Activated naive CD8-positive, alpha-beta T cell treated with anti-CD3 and anti-CD28 coated beads for 36 hours (primary cell): ENCODE measurements around the gene AZGP1. TPM values are rescaled to one million over a fixed set of nuclear protein-coding genes. Genes with fewer than 3 reads are reported as not detected.
"Not testable (repeated sequence)": the region's sequence is repeated elsewhere in the genome, so short reads cannot be mapped to it uniquely, and the experiment has no call there.

Source experiments
- DNase-seq: peaks from one replicate; pipeline ENCODE4 v3.0.0; 2021
- H3K27ac Mint-ChIP-seq: one replicate; pipeline ENCODE4 v1.8.0; 2022; ENCODE audit warnings: mild to moderate bottlenecking, moderate library complexity, mixed read lengths
- H3K27me3 Mint-ChIP-seq: one replicate; pipeline ENCODE4 v1.8.0; 2022; ENCODE audit warnings: mild to moderate bottlenecking, mixed read lengths
- H3K36me3 Mint-ChIP-seq: one replicate; pipeline ENCODE4 v1.8.0; 2021; ENCODE audit warnings: mild to moderate bottlenecking, mixed read lengths
- H3K4me1 Mint-ChIP-seq: one replicate; pipeline ENCODE4 v1.8.0; 2021; ENCODE audit warnings: mixed read lengths
- H3K4me3 Mint-ChIP-seq: one replicate; pipeline ENCODE4 v1.8.0; 2022; ENCODE audit warnings: mild to moderate bottlenecking, moderate library complexity, mixed read lengths
- H3K9me3 Mint-ChIP-seq: one replicate; pipeline ENCODE4 v1.8.0; 2022; ENCODE audit warnings: mixed read lengths
- total RNA-seq, 2 experiments: library from RNA; stranded (reverse); gene quantifications; one replicate each; pipeline ENCODE4 v1.2.3, GENCODE V29; 2021

Gene AZGP1
- total RNA-seq, 2 experiments from 2014 or later = not detected

- H3K27me3 Mint-ChIP-seq, DNase-seq, H3K4me3 Mint-ChIP-seq, H3K9me3 Mint-ChIP-seq, H3K36me3 Mint-ChIP-seq, H3K4me1 Mint-ChIP-seq, H3K27ac Mint-ChIP-seq: not testable (repeated sequence)
Observed at GRCh38 chr7:99981066-99981465, 5.2 kb upstream of the AZGP1 start.

GRCh38 chr7:99980448-99980872 lies 4.6 kb upstream of the AZGP1 start:
- not testable (repeated sequence) for H3K4me1 Mint-ChIP-seq, H3K9me3 Mint-ChIP-seq, H3K36me3 Mint-ChIP-seq, DNase-seq, H3K27ac Mint-ChIP-seq, H3K4me3 Mint-ChIP-seq, H3K27me3 Mint-ChIP-seq

- not testable (repeated sequence) for H3K27ac Mint-ChIP-seq, H3K4me1 Mint-ChIP-seq, H3K27me3 Mint-ChIP-seq, H3K4me3 Mint-ChIP-seq, H3K36me3 Mint-ChIP-seq, H3K9me3 Mint-ChIP-seq
- DNase-seq = peak; percentile 53
Observed at GRCh38 chr7:99979814-99980225, 4.0 kb upstream of the AZGP1 start.

GRCh38 chr7:99976626-99977025 lies 795 bp upstream of the AZGP1 start:
- H3K9me3 Mint-ChIP-seq = no peaks in the 10 kb centered on the region
- no peak for DNase-seq
- no peaks in the 10 kb centered on the region for H3K36me3 Mint-ChIP-seq
- no peak overlapping the region for H3K4me3 Mint-ChIP-seq
- H3K27ac Mint-ChIP-seq = no peak overlapping the region
- peaks cover 7% of the 10 kb centered on the region for H3K4me1 Mint-ChIP-seq
- peaks cover 3% of the 10 kb centered on the region for H3K27me3 Mint-ChIP-seq

- DNase-seq = no peak
- Mint-ChIP-seq H3K27me3 (peaks cover 10% of the 10 kb centered on the region), H3K36me3 (no peaks in the 10 kb centered on the region), H3K4me1 (peaks cover 1% of the 10 kb centered on the region), H3K9me3 (no peaks in the 10 kb centered on the region), H3K27ac (no peak overlapping the region), H3K4me3 (no peak overlapping the region)
Observed at GRCh38 chr7:99974681-99975080, 1.1 kb downstream of the AZGP1 start.

GRCh38 chr7:99973817-99974216 lies 2.0 kb downstream of the AZGP1 start:
- DNase-seq, H3K4me3 Mint-ChIP-seq, H3K4me1 Mint-ChIP-seq, H3K36me3 Mint-ChIP-seq, H3K27ac Mint-ChIP-seq, H3K9me3 Mint-ChIP-seq: not testable (repeated sequence)
- peaks cover 10% of the 10 kb centered on the region for H3K27me3 Mint-ChIP-seq

GRCh38 chr7:99971242-99971641 lies 4.6 kb downstream of the AZGP1 start:
- Mint-ChIP-seq H3K27ac (no peak overlapping the region), H3K4me1 (no peaks in the 10 kb centered on the region), H3K9me3 (no peaks in the 10 kb centered on the region), H3K4me3 (no peak overlapping the region), H3K27me3 (peaks cover 19% of the 10 kb centered on the region), H3K36me3 (no peaks in the 10 kb centered on the region)
- no peak for DNase-seq

- peaks cover 27% of the 10 kb centered on the region for H3K27me3 Mint-ChIP-seq
- not testable (repeated sequence) for H3K4me1 Mint-ChIP-seq, H3K36me3 Mint-ChIP-seq, DNase-seq, H3K27ac Mint-ChIP-seq, H3K9me3 Mint-ChIP-seq, H3K4me3 Mint-ChIP-seq
Observed at GRCh38 chr7:99969813-99970212, 6.0 kb downstream of the AZGP1 start.

- no peak overlapping the region for H3K4me3 Mint-ChIP-seq
- DNase-seq = no peak
- no peak overlapping the region for H3K27ac Mint-ChIP-seq
- H3K36me3 Mint-ChIP-seq = no peaks in the 10 kb centered on the region
- no peaks in the 10 kb centered on the region for H3K4me1 Mint-ChIP-seq
- H3K27me3 Mint-ChIP-seq = peaks cover 33% of the 10 kb centered on the region
- H3K9me3 Mint-ChIP-seq = no peaks in the 10 kb centered on the region
Observed at GRCh38 chr7:99969298-99969697, 6.5 kb downstream of the AZGP1 start.

- no peaks in the 10 kb centered on the region for H3K36me3 Mint-ChIP-seq
- no peak overlapping the region for H3K4me3 Mint-ChIP-seq
- H3K4me1 Mint-ChIP-seq = peaks cover 2% of the 10 kb centered on the region
- no peak for DNase-seq
- H3K27ac Mint-ChIP-seq = no peak overlapping the region
- no peaks in the 10 kb centered on the region for H3K9me3 Mint-ChIP-seq
- peaks cover 44% of the 10 kb centered on the region for H3K27me3 Mint-ChIP-seq
Observed at GRCh38 chr7:99958564-99959227, 17.1 kb downstream of the AZGP1 start.

- H3K27ac Mint-ChIP-seq = no peak overlapping the region
- peaks cover 26% of the 10 kb centered on the region for H3K27me3 Mint-ChIP-seq
- no peak overlapping the region for H3K4me3 Mint-ChIP-seq
- H3K9me3 Mint-ChIP-seq = no peaks in the 10 kb centered on the region
- DNase-seq = no peak
- no peaks in the 10 kb centered on the region for H3K36me3 Mint-ChIP-seq
- H3K4me1 Mint-ChIP-seq = peaks cover 5% of the 10 kb centered on the region
Observed at GRCh38 chr7:99955247-99955646, 20.6 kb downstream of the AZGP1 start.

GRCh38 chr7:99954643-99955042 lies 21.2 kb downstream of the AZGP1 start:
- not testable (repeated sequence) for H3K27ac Mint-ChIP-seq, H3K36me3 Mint-ChIP-seq, H3K4me1 Mint-ChIP-seq, H3K4me3 Mint-ChIP-seq, H3K9me3 Mint-ChIP-seq, DNase-seq
- peaks cover 23% of the 10 kb centered on the region for H3K27me3 Mint-ChIP-seq

GRCh38 chr7:99953649-99954048 lies 22.2 kb downstream of the AZGP1 start:
- peaks cover 15% of the 10 kb centered on the region for H3K27me3 Mint-ChIP-seq
- peaks cover 5% of the 10 kb centered on the region for H3K4me1 Mint-ChIP-seq
- H3K9me3 Mint-ChIP-seq = peaks cover 4% of the 10 kb centered on the region
- H3K36me3 Mint-ChIP-seq = peaks cover 2% of the 10 kb centered on the region
- DNase-seq = no peak
- H3K27ac Mint-ChIP-seq = no peak overlapping the region
- H3K4me3 Mint-ChIP-seq = no peak overlapping the region

GRCh38 chr7:99952649-99953048 lies 23.2 kb downstream of the AZGP1 start:
- H3K36me3 Mint-ChIP-seq, H3K27ac Mint-ChIP-seq, H3K9me3 Mint-ChIP-seq, H3K4me3 Mint-ChIP-seq, DNase-seq, H3K4me1 Mint-ChIP-seq: not testable (repeated sequence)
- H3K27me3 Mint-ChIP-seq = peaks cover 15% of the 10 kb centered on the region

- not testable (repeated sequence) for H3K4me3 Mint-ChIP-seq, H3K27ac Mint-ChIP-seq
Observed at GRCh38 chr7:99950819-99951218, 25.0 kb downstream of the AZGP1 start.

GRCh38 chr7:99949645-99950228 lies 26.1 kb downstream of the AZGP1 start:
- no peak overlapping the region for H3K27ac Mint-ChIP-seq
- H3K36me3 Mint-ChIP-seq = peaks cover 2% of the 10 kb centered on the region
- peaks cover 6% of the 10 kb centered on the region for H3K4me1 Mint-ChIP-seq
- peaks cover 5% of the 10 kb centered on the region for H3K27me3 Mint-ChIP-seq
- no peak overlapping the region for H3K4me3 Mint-ChIP-seq
- peaks cover 4% of the 10 kb centered on the region for H3K9me3 Mint-ChIP-seq
- no peak for DNase-seq

More at GRCh38 chr7:99950819-99951218, 25.0 kb downstream of the AZGP1 start:
- H3K36me3 Mint-ChIP-seq, H3K9me3 Mint-ChIP-seq, DNase-seq, H3K4me1 Mint-ChIP-seq: not testable (repeated sequence)
- peaks cover 13% of the 10 kb centered on the region for H3K27me3 Mint-ChIP-seq
